ENCODE data around the gene LPP.

LPP gene

GRCh38 chr3:188674595-188674994 is 520.6 kb downstream of the LPP start:
- Histone ChIP-seq H3K4me1 (no peaks in the 10 kb centered on the region), H3K27me3 (peaks cover 7% of the 10 kb centered on the region; the same call in 1 of the 2 replicates), H3K9me3 (no peaks in the 10 kb centered on the region; the same call in 1 of the 2 replicates), H3K36me3 (no peaks in the 10 kb centered on the region), H3K4me3 (ENCODE audit: low read depth, low read length) (no peak overlapping the region)
- DNase-seq, result no peak
- no peak for TF ChIP-seq CTCF (IDR thresholded peaks at IDR 0.05; ENCODE audit: low read depth, low read length)

GRCh38 chr3:188677344-188677743 is 523.4 kb downstream of the LPP start:
- TF ChIP-seq CTCF (IDR thresholded peaks at IDR 0.05; ENCODE audit: low read depth, low read length), result no peak
- no peak overlapping the region for H3K4me3 ChIP-seq (ENCODE audit: low read depth, low read length)
- H3K36me3 ChIP-seq, result no peaks in the 10 kb centered on the region
- DNase-seq, result no peak
- no peaks in the 10 kb centered on the region for H3K4me1 ChIP-seq
- H3K27me3 ChIP-seq, result peaks cover 7% of the 10 kb centered on the region; the same call in 1 of the 2 replicates
- no peaks in the 10 kb centered on the region for H3K9me3 ChIP-seq

DNA sequence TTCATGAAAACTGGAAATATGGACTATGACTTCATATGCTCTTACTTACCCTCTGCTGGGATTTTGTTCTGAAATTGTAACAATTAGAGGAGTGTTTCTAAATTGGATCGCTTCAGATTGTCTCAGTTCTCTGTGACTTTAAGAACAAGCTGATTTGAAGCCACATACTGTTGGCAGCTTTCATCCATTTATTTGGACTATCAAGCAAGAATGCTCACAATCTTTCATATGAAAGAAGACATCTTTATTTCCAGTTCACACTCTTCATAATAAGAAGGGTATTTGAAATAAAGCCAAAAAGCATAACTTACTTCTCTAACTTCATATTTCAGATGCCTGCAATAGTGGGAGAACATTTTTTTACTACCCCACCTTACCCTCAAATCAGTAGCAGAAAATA is 526.2 kb downstream of the LPP start:
- no peak overlapping the region for H3K4me3 ChIP-seq (ENCODE audit: low read depth, low read length)
- no peaks in the 10 kb centered on the region for H3K4me1 ChIP-seq
- no peaks in the 10 kb centered on the region for H3K9me3 ChIP-seq
- TF ChIP-seq CTCF (IDR thresholded peaks at IDR 0.05; ENCODE audit: low read depth, low read length), result no peak
- no peaks in the 10 kb centered on the region for H3K27me3 ChIP-seq
- DNase-seq, result no peak
- no peaks in the 10 kb centered on the region for H3K36me3 ChIP-seq

DNA sequence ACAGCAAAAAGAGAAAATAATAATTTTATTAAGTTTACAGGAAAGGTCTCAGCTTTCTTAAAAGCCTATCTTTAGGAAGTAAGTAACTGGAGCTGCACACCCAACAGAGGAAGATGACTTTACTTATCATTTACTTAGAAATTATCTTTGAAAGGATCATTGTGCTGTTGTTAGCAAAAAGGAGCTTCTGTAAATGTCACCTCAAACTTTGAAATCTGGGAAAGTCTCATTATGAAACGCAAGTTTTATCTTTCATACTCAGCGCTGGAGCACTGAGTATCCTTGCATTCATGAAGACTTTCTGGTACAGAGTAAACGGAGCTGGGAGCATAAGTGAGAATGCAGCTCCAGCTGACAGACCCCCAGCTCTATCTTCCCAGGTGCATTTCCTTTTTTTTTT is 526.6 kb downstream of the LPP start:
- no peak overlapping the region for H3K4me3 ChIP-seq (ENCODE audit: low read depth, low read length)
- TF ChIP-seq CTCF (IDR thresholded peaks at IDR 0.05; ENCODE audit: low read depth, low read length), result no peak
- H3K27me3 ChIP-seq, result no peaks in the 10 kb centered on the region
- DNase-seq, result no peak
- H3K36me3 ChIP-seq, result no peaks in the 10 kb centered on the region
- H3K9me3 ChIP-seq, result no peaks in the 10 kb centered on the region
- H3K4me1 ChIP-seq, result no peaks in the 10 kb centered on the region

DNA sequence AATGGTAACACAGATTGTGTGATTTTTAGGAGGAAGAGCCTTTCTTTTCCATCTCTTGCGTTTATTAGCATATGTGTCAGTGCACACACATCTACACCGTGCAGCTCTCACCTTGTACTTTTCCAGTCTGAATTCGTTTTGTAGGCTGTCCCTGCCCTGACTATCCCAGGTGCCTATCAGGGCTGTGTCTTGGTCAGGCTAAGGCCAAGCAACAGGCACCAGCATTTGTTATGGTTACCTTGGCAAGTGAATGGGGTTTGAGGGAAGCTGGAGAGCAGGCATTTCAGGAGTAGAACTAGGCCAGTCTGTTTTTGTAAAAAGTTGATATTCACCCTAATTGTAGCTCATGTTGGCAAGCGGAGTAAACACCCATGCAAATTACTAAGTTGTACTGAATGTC is 528.4 kb downstream of the LPP start:
- no peak for TF ChIP-seq CTCF (IDR thresholded peaks at IDR 0.05; ENCODE audit: low read depth, low read length)
- no peaks in the 10 kb centered on the region for H3K27me3 ChIP-seq
- H3K9me3 ChIP-seq, result no peaks in the 10 kb centered on the region
- no peaks in the 10 kb centered on the region for H3K36me3 ChIP-seq
- no peak for DNase-seq
- no peaks in the 10 kb centered on the region for H3K4me1 ChIP-seq
- no peak overlapping the region for H3K4me3 ChIP-seq (ENCODE audit: low read depth, low read length)

- no peak overlapping the region for H3K4me3 ChIP-seq (ENCODE audit: low read depth, low read length)
- no peak for DNase-seq
Observed at GRCh38 chr3:188683032-188683521, 529.1 kb downstream of the LPP start.

More at GRCh38 chr3:188683032-188683521, 529.1 kb downstream of the LPP start:
- TF ChIP-seq CTCF (IDR thresholded peaks at IDR 0.05; ENCODE audit: low read depth, low read length), result no peak
- H3K4me1 ChIP-seq, result no peaks in the 10 kb centered on the region
- no peaks in the 10 kb centered on the region for H3K9me3 ChIP-seq
- H3K27me3 ChIP-seq, result no peaks in the 10 kb centered on the region
- no peaks in the 10 kb centered on the region for H3K36me3 ChIP-seq

All from BE2C (cell line).